Motor neuron (in vitro differentiated cells): ENCODE measurements around the gene CCDC116. TPM values are rescaled to one million over a fixed set of nuclear protein-coding genes. Genes with fewer than 3 reads are reported as not detected.

Experiments
- ATAC-seq, 8 experiments: fragments of 200-7000 bp; cut with Tn5 transposase; replicated peaks in 6 of 8; 2 replicates each; pipeline ENCODE4 v1.8.0; 2021; ENCODE audit warnings: mild to moderate bottlenecking in 8 of 8, moderate library complexity in 8 of 8
- H3K27ac ChIP-seq, 2 donors: fragments of 250-450 bp; sonication (Bioruptor Pico); 2 replicates each; pipeline ENCODE4 v1.9.0; 2021; ENCODE audit warnings: antibody characterized with exemption in 2 of 2, mild to moderate bottlenecking in 2 of 2, moderate library complexity in 1 of 2
- H3K4me1 ChIP-seq, 2 donors: fragments of 250-450 bp; sonication (Bioruptor Pico); replicated peaks in 1 of 2; 2 replicates each; pipeline ENCODE4 v1.6.1; 2021; ENCODE audit warnings: antibody characterized with exemption in 2 of 2, mild to moderate bottlenecking in 2 of 2, moderate library complexity in 1 of 2
- H3K4me3 ChIP-seq, 5 donors: fragments of 250-450 bp; sonication (Bioruptor Pico); 2 replicates each; pipeline ENCODE4 v1.9.0; 2021; ENCODE audit warnings: antibody characterized with exemption in 5 of 5, mild to moderate bottlenecking in 5 of 5, moderate library complexity in 4 of 5
- WGBS, 10 experiments: fragments of 450-650 bp; shearing (Covaris generic); methylation state at CpG; one replicate each; pipeline ENCODE4 v1.0.0; 2022; 5-methylcytosine and 5-hydroxymethylcytosine counted together
- in situ Hi-C, 9 experiments: fragments of 400-800 bp; cut with MboI; loops; one replicate each; pipeline ENCODE4 v1.15.0; 2021; ENCODE audit warnings: low sequenced_read_pairs in 9 of 9, low pct_unique_long_range_greater_than_20kb in 2 of 9; ENCODE audit not compliant: unreplicated experiment in 9 of 9
- total RNA-seq, 8 experiments: library from RNA; unstranded; fragments of 300-600 nt; gene quantifications; 2 replicates each; pipeline versions ENCODE4 v1.2.3 to v1.2.4, GENCODE V29; 2022

Gene CCDC116
- total RNA-seq, 8 experiments from 2014 or later, result 0.11 to 1.2 (median 0.31) TPM

- H3K27ac ChIP-seq, result peak overlapping the region in 1 of 2 donors; percentile 46
- ATAC-seq, result no peak
- WGBS, 10 experiments, result 83 to 100% (median 92%) methylated on average over 1 to 5 of the region's 7 CpGs; no CpG with 5 or more reads in 4 of the 10 experiments
Measured at GRCh38 chr22:21683401-21683811, 50.8 kb downstream of the CCDC116 start.

GRCh38 chr22:21684492-21685163 is 52.1 kb downstream of the CCDC116 start:
- Histone ChIP-seq H3K27ac (peak overlapping the region in 1 of 2 donors; percentile 36), H3K4me3 (no peak overlapping the region), H3K4me1 (no peaks in the 10 kb centered on the region)
- in situ Hi-C loops, result loop anchor here in 1 of 9 experiments (25.0 kb wide), 1 partner anchor 97 kb away; no protein-coding TSS in a partner anchor
- no peak for ATAC-seq
- WGBS, 10 experiments, result 90 to 100% (median 98%) methylated on average over 2 to 8 of the region's 19 CpGs; no CpG with 5 or more reads in 4 of the 10 experiments

More at GRCh38 chr22:21683401-21683811, 50.8 kb downstream of the CCDC116 start:
- in situ Hi-C loops, result loop anchor here in 1 of 9 experiments (25.0 kb wide), 1 partner anchor 96 kb away; no protein-coding TSS in a partner anchor
- Histone ChIP-seq H3K4me1 (no peaks in the 10 kb centered on the region), H3K4me3 (no peak overlapping the region)

GRCh38 chr22:21685164-21685513 is 52.6 kb downstream of the CCDC116 start:
- Histone ChIP-seq H3K27ac (peak overlapping the region in 1 of 2 donors; percentile 36), H3K4me1 (no peaks in the 10 kb centered on the region), H3K4me3 (no peak overlapping the region)
- WGBS, 10 experiments, result 40 to 100% (median 94%) methylated on average over 1 to 4 of the region's 8 CpGs; no CpG with 5 or more reads in 4 of the 10 experiments
- in situ Hi-C loops, result loop anchor here in 1 of 9 experiments (25.0 kb wide), 1 partner anchor 98 kb away; no protein-coding TSS in a partner anchor
- ATAC-seq, result no peak

- no peak overlapping the region for H3K4me3 ChIP-seq
- peak overlapping the region in 1 of 2 donors; percentile 53 for H3K27ac ChIP-seq
- 92 to 94% methylated on average over 4 to 5 of the region's 8 CpGs; no CpG with 5 or more reads in 8 of the 10 experiments for WGBS, 10 experiments
- in situ Hi-C loops, result loop anchor here in 1 of 9 experiments (25.0 kb wide), 1 partner anchor 99 kb away; no protein-coding TSS in a partner anchor
- H3K4me1 ChIP-seq, result no peaks in the 10 kb centered on the region
- peak in 1 of 8 experiments; percentile 6 for ATAC-seq
Measured at GRCh38 chr22:21686193-21686608, 53.6 kb downstream of the CCDC116 start.

Other genes with a start within 250 kb of the CCDC116 start
- 1 to 10 TPM in 1 of 8 experiments, under 1 TPM in 7; 0.13 to 1.9 (median 0.45) TPM for gene RIMBP3B, start 249.0 kb upstream of the CCDC116 start, total RNA-seq
- 10 to 100 TPM in 4 of 8 experiments, 1 to 10 TPM in 4; 3.3 to 43.1 (median 13.9) TPM for gene HIC2, start 215.4 kb upstream of the CCDC116 start, total RNA-seq
- 10 to 100 TPM in 3 of 8 experiments, 1 to 10 TPM in 4, under 1 TPM in 1; 0.56 to 30.8 (median 5.7) TPM for gene TMEM191C, start 165.4 kb upstream of the CCDC116 start, total RNA-seq
- gene RIMBP3C, start 81.3 kb upstream of the CCDC116 start, total RNA-seq, result under 1 TPM in 6 of 8 experiments, not detected in 2; 0.09 to 0.92 (median 0.20) TPM
- 10 to 100 TPM; 35.6 to 71.1 (median 54.1) TPM for gene UBE2L3, start 65.0 kb upstream of the CCDC116 start, total RNA-seq
- 10 to 100 TPM in 6 of 8 experiments, 1 to 10 TPM in 2; 8.3 to 30.3 (median 12.1) TPM for gene YDJC, start 2.7 kb upstream of the CCDC116 start, total RNA-seq
- 10 to 100 TPM; 13.2 to 28.9 (median 18.7) TPM for gene SDF2L1, start 9.5 kb downstream of the CCDC116 start, total RNA-seq
- gene PPIL2, start 33.3 kb downstream of the CCDC116 start, total RNA-seq, result 10 to 100 TPM; 15.6 to 42.9 (median 25.8) TPM
- gene YPEL1, start 103.0 kb downstream of the CCDC116 start, total RNA-seq, result 10 to 100 TPM in 1 of 8 experiments, 1 to 10 TPM in 5, under 1 TPM in 2; 0.31 to 16.2 (median 7.3) TPM
- gene MAPK1, start 234.9 kb downstream of the CCDC116 start, total RNA-seq, result 10 to 100 TPM; 23.7 to 70.5 (median 42.9) TPM